ENCODE data around the gene DLD. TPM values are rescaled to one million over a fixed set of nuclear protein-coding genes. Genes with fewer than 3 reads are reported as not detected.
"Not testable (repeated sequence)": the region's sequence is repeated elsewhere in the genome, so short reads cannot be mapped to it uniquely, and the experiment has no call there.

Gene DLD
- total RNA-seq, 1 donor from 2014 or later: 186 TPM

- no peaks in the 10 kb centered on the region for H3K27me3 ChIP-seq
- H3K36me3 ChIP-seq: peaks cover 25% of the 10 kb centered on the region
- peaks cover 4% of the 10 kb centered on the region for H3K79me2 ChIP-seq (ENCODE audit: low read depth)
- no peaks in the 10 kb centered on the region for H3K9me3 Mint-ChIP-seq
- H3K36me3 Mint-ChIP-seq: peaks cover 46% of the 10 kb centered on the region
- H3K9me3 ChIP-seq (ENCODE audit: low read depth): no peaks in the 10 kb centered on the region
- TF ChIP-seq EZH2 (IDR thresholded peaks at IDR 0.05) (no peak), EZH2phosphoT487 (IDR thresholded peaks at IDR 0.05) (no peak), CTCF (IDR thresholded peaks at IDR 0.05) (no peak)
- no peak overlapping the region for H3K4me3 Mint-ChIP-seq
- H3K4me3 ChIP-seq: no peak overlapping the region
- no peak overlapping the region for H3K27ac Mint-ChIP-seq
- H3K27me3 Mint-ChIP-seq (ENCODE audit: insufficient read depth, low read depth): no peaks in the 10 kb centered on the region
- DNase-seq (ENCODE audit: low spot score): no peak
- peak overlapping the region; percentile 40 for H3K27ac ChIP-seq
- no peaks in the 10 kb centered on the region for H3K4me1 ChIP-seq
- H2AFZ ChIP-seq (replicated peaks): no peak overlapping the region
- H3K9ac ChIP-seq: no peak overlapping the region
- no peaks in the 10 kb centered on the region for H3K4me1 Mint-ChIP-seq
- H3F3A ChIP-seq (ENCODE audit: low read depth): peaks cover 4% of the 10 kb centered on the region
- H4K20me1 ChIP-seq (ENCODE audit: low read depth): no peaks in the 10 kb centered on the region
- no peak overlapping the region for H3K4me2 ChIP-seq
Observed at GRCh38 chr7:107920048-107920772, 29.2 kb downstream of the DLD start.

- H3K9me3 Mint-ChIP-seq; H3K27me3 Mint-ChIP-seq (ENCODE audit: insufficient read depth, low read depth); H3K4me2 ChIP-seq; H3K4me3 Mint-ChIP-seq; H3K27me3 ChIP-seq; H4K20me1 ChIP-seq (ENCODE audit: low read depth); H3K4me3 ChIP-seq; H3K79me2 ChIP-seq (ENCODE audit: low read depth); H3K9ac ChIP-seq; H2AFZ ChIP-seq (replicated peaks); H3K4me1 ChIP-seq; H3K4me1 Mint-ChIP-seq; H3K27ac Mint-ChIP-seq; H3F3A ChIP-seq (ENCODE audit: low read depth); H3K9me3 ChIP-seq (ENCODE audit: low read depth); H3K27ac ChIP-seq; DNase-seq (ENCODE audit: low spot score): not testable (repeated sequence)
- peaks cover 56% of the 10 kb centered on the region for H3K36me3 Mint-ChIP-seq
- H3K36me3 ChIP-seq: peaks cover 19% of the 10 kb centered on the region
Observed at GRCh38 chr7:107921826-107922225, 30.8 kb downstream of the DLD start.

GRCh38 chr7:107922886-107923285 is 31.9 kb downstream of the DLD start:
- Mint-ChIP-seq H3K4me1 (no peaks in the 10 kb centered on the region), H3K36me3 (peaks cover 53% of the 10 kb centered on the region), H3K4me3 (no peak overlapping the region), H3K9me3 (no peaks in the 10 kb centered on the region), H3K27ac (no peak overlapping the region), H3K27me3 (ENCODE audit: insufficient read depth, low read depth) (no peaks in the 10 kb centered on the region)
- Histone ChIP-seq H3K4me1 (no peaks in the 10 kb centered on the region), H3K27ac (no peak overlapping the region), H3K79me2 (ENCODE audit: low read depth) (peaks cover 4% of the 10 kb centered on the region), H2AFZ (replicated peaks) (no peak overlapping the region), H3K27me3 (no peaks in the 10 kb centered on the region), H3K9me3 (ENCODE audit: low read depth) (no peaks in the 10 kb centered on the region), H3K9ac (no peak overlapping the region), H4K20me1 (ENCODE audit: low read depth) (peaks cover 3% of the 10 kb centered on the region), H3K4me3 (no peak overlapping the region), H3K36me3 (peaks cover 10% of the 10 kb centered on the region), H3K4me2 (no peak overlapping the region), H3F3A (ENCODE audit: low read depth) (peaks cover 4% of the 10 kb centered on the region)
- TF ChIP-seq EZH2phosphoT487 (IDR thresholded peaks at IDR 0.05) (no peak), EZH2 (IDR thresholded peaks at IDR 0.05) (no peak)
- no peak for DNase-seq (ENCODE audit: low spot score)

- Histone ChIP-seq H3K9ac (no peak overlapping the region), H4K20me1 (ENCODE audit: low read depth) (peaks cover 3% of the 10 kb centered on the region), H2AFZ (replicated peaks) (no peak overlapping the region), H3K79me2 (ENCODE audit: low read depth) (peaks cover 4% of the 10 kb centered on the region), H3K27ac (no peak overlapping the region), H3K27me3 (no peaks in the 10 kb centered on the region), H3K36me3 (peaks cover 4% of the 10 kb centered on the region), H3K4me1 (no peaks in the 10 kb centered on the region), H3K9me3 (ENCODE audit: low read depth) (no peaks in the 10 kb centered on the region), H3F3A (ENCODE audit: low read depth) (peaks cover 2% of the 10 kb centered on the region), H3K4me3 (no peak overlapping the region), H3K4me2 (no peak overlapping the region)
- no peak overlapping the region for H3K4me3 Mint-ChIP-seq
- no peak for DNase-seq (ENCODE audit: low spot score)
- peaks cover 46% of the 10 kb centered on the region for H3K36me3 Mint-ChIP-seq
- H3K9me3 Mint-ChIP-seq: no peaks in the 10 kb centered on the region
- no peaks in the 10 kb centered on the region for H3K27me3 Mint-ChIP-seq (ENCODE audit: insufficient read depth, low read depth)
- H3K4me1 Mint-ChIP-seq: no peaks in the 10 kb centered on the region
- H3K27ac Mint-ChIP-seq: no peak overlapping the region
- TF ChIP-seq EZH2phosphoT487 (IDR thresholded peaks at IDR 0.05) (no peak), CTCF (IDR thresholded peaks at IDR 0.05) (no peak), EZH2 (IDR thresholded peaks at IDR 0.05) (no peak)
Observed at GRCh38 chr7:107924841-107925504, 34.0 kb downstream of the DLD start.
